ENCODE measurements around the gene AVL9. TPM values are rescaled to one million over a fixed set of nuclear protein-coding genes. Genes with fewer than 3 reads are reported as not detected.

Gene AVL9
- total and polyA plus RNA-seq, 2 donors, result 13.3 to 19.7 TPM

DNA sequence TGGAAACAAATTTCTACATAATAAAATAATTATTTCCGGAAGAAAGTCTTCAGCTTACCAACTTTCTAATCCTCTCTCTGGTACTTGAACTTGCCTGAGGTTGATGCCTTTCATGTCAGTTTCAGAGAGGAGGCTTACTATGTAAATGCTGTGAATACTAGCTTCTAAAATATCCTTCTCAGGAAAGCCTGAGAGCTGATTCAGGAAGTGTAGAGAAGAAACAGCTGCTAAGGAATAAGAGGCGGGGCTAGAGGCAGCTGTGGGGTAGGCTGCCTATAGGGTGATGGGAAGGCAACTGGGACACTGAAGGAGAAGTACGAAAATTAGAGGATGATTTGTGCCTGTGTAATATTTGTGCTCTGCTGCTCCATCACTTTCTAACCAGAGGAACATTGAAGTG is 69.3 kb downstream of the AVL9 start:
- WGBS, result 56% methylated on average over 3 of the region's 3 CpGs
- H3K9me3 ChIP-seq (ENCODE audit: control insufficient read depth in 2 of 2, insufficient read depth in 1 of 2, low read length in 1 of 2), result no peaks in the 10 kb centered on the region
- no peak for DNase-seq (ENCODE audit: low read depth in 6 of 9, low spot score in 9 of 9)
- peaks cover 13 to 29% of the 10 kb centered on the region in 2 donors for H3K36me3 ChIP-seq (ENCODE audit: control insufficient read depth in 2 of 2, insufficient read depth in 2 of 2, low read length in 1 of 2)
- H3K4me1 ChIP-seq (ENCODE audit: control insufficient read depth in 2 of 2, insufficient read depth in 2 of 2, low read length in 2 of 2), result no peaks in the 10 kb centered on the region
- no peak overlapping the region for H3K4me3 ChIP-seq (ENCODE audit: low read length in 2 of 2)
- H3K27me3 ChIP-seq (ENCODE audit: control insufficient read depth in 2 of 2, insufficient read depth in 1 of 2, low read length in 1 of 2), result no peaks in the 10 kb centered on the region
- H3K27ac ChIP-seq (ENCODE audit: low read depth in 1 of 2, low read length in 1 of 2), result no peak overlapping the region

DNA sequence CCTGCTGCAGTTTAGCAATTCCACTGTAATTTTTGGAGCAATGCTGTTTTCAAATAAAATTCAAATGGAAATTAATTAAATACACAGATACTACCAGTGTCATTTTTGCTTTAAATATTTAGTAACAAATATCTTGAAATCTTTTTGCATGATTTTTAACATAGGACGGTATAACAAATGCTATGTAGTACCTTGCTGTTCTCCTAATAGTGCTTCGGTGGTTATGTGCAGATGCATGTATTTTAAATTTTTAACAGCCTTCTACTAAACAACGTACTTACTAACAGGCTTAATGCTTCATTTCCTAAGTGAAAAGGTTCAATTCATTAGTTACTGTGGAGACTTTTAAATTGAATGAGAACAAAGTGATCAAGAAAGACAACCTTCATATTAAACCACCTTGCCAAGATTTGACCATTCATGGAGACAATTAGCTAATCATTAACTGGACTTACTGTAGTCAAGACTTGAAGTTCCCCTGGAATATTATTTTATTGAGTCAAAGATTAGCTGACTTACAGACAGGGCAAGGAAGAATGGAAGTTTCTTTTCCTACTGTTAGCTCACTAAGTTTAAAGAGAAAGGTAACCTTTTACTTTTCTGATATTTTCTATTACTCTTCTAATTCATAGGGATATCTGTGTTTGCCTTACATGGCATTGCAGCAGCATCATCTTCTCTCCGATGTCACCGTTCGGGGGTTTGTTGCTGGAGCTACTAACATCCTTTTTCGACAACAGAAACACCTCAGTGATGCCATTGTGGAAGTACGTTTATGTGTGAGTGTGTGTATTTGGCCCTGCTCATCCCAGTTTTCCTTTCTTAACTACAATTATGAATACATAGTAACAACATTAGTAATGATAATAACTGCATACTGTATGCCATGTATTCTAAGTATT is 74.3 kb downstream of the AVL9 start:
- DNase-seq (ENCODE audit: low read depth in 6 of 9, low spot score in 9 of 9), result no peak
- no peaks in the 10 kb centered on the region for H3K4me1 ChIP-seq (ENCODE audit: control insufficient read depth in 2 of 2, insufficient read depth in 2 of 2, low read length in 2 of 2)
- no peak overlapping the region for H3K27ac ChIP-seq (ENCODE audit: low read depth in 1 of 2, low read length in 1 of 2)
- no peaks in the 10 kb centered on the region for H3K9me3 ChIP-seq (ENCODE audit: control insufficient read depth in 2 of 2, insufficient read depth in 1 of 2, low read length in 1 of 2)
- no peak overlapping the region for H3K4me3 ChIP-seq (ENCODE audit: low read length in 2 of 2)
- no peaks in the 10 kb centered on the region for H3K27me3 ChIP-seq (ENCODE audit: control insufficient read depth in 2 of 2, insufficient read depth in 1 of 2, low read length in 1 of 2)
- peaks cover 10 to 31% of the 10 kb centered on the region in 2 donors for H3K36me3 ChIP-seq (ENCODE audit: control insufficient read depth in 2 of 2, insufficient read depth in 2 of 2, low read length in 1 of 2)
- WGBS, result 97% methylated on average over 8 of the region's 8 CpGs

DNA sequence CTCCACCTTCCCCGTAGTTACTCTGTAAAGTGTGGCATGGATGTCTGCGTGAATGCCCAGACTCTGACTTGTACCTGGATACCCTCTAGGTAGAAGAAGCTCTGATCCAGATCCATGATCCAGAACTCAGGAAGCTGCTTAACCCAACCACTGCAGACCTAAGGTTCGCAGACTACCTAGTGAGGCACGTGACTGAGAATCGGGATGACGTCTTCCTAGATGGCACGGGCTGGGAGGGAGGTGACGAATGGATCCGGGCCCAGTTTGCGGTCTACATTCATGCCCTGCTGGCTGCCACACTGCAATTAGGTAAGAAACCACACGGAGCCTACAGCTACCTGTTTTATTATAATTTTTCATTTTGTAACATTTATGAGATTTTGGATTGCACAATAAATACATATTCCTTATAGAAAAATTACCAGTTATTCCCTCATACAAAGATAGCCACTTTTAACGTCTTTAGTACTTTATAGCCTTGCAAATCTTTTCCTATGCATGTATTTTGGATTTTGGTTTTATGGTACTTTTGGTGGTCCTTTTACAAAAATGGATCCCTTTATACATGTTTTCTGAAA is 77.9 kb downstream of the AVL9 start:
- Histone ChIP-seq H3K27me3 (ENCODE audit: control insufficient read depth in 2 of 2, insufficient read depth in 1 of 2, low read length in 1 of 2) (no peaks in the 10 kb centered on the region), H3K36me3 (ENCODE audit: control insufficient read depth in 2 of 2, insufficient read depth in 2 of 2, low read length in 1 of 2) (peaks cover 23 to 56% of the 10 kb centered on the region in 2 donors), H3K27ac (ENCODE audit: low read depth in 1 of 2, low read length in 1 of 2) (no peak overlapping the region), H3K9me3 (ENCODE audit: control insufficient read depth in 2 of 2, insufficient read depth in 1 of 2, low read length in 1 of 2) (no peaks in the 10 kb centered on the region), H3K4me3 (ENCODE audit: low read length in 2 of 2) (no peak overlapping the region), H3K4me1 (ENCODE audit: control insufficient read depth in 2 of 2, insufficient read depth in 2 of 2, low read length in 2 of 2) (no peaks in the 10 kb centered on the region)
- 98% methylated on average over 12 of the region's 12 CpGs for WGBS
- no peak for DNase-seq (ENCODE audit: low read depth in 6 of 9, low spot score in 9 of 9)

DNA sequence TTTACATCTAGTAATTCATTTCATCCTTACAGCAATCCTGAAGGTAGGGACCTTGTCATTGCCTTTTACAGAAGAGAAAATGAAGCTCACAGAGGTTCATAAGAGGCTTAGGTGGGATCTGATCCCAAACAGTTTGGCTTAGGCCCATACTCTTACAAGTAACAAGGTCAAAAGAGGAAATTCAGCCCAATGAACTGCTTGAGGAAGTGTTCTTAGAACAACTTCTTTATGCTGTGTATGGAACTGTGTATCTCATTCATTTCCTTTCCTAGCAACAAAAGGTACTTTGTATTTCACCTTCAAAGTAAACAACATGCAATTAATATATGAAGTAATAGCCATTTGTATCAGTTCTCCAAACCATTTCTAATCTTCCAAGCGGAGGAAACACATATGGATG is 79.3 kb downstream of the AVL9 start:
- Histone ChIP-seq H3K4me1 (ENCODE audit: control insufficient read depth in 2 of 2, insufficient read depth in 2 of 2, low read length in 2 of 2) (no peaks in the 10 kb centered on the region), H3K27me3 (ENCODE audit: control insufficient read depth in 2 of 2, insufficient read depth in 1 of 2, low read length in 1 of 2) (no peaks in the 10 kb centered on the region), H3K36me3 (ENCODE audit: control insufficient read depth in 2 of 2, insufficient read depth in 2 of 2, low read length in 1 of 2) (peaks cover 24 to 58% of the 10 kb centered on the region in 2 donors), H3K9me3 (ENCODE audit: control insufficient read depth in 2 of 2, insufficient read depth in 1 of 2, low read length in 1 of 2) (no peaks in the 10 kb centered on the region), H3K4me3 (ENCODE audit: low read length in 2 of 2) (no peak overlapping the region), H3K27ac (ENCODE audit: low read depth in 1 of 2, low read length in 1 of 2) (no peak overlapping the region)
- WGBS, result 97% methylated on average over 1 of the region's 1 CpG
- no peak for DNase-seq (ENCODE audit: low read depth in 6 of 9, low spot score in 9 of 9)

DNA sequence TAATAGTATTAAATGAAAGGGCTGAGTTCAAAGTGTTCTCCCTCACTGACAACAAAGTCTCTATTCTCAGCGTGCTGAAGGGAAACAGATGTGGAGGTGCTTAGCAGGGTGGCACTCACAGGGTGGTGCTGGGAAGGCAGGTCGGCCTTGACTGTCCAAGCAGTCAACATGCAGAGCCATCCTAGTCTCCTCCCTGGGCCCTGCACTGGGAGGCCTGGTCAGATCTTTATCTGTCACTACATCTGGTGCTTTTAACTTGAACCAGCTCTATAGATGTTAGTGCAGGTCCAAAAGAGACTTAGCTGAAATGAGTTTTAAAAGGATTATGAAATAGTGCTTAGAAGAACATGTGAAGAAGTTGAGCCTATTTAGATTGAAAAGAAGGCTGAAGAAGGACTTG is 82.1 kb downstream of the AVL9 start:
- Histone ChIP-seq H3K36me3 (ENCODE audit: control insufficient read depth in 2 of 2, insufficient read depth in 2 of 2, low read length in 1 of 2) (peaks cover 22 to 74% of the 10 kb centered on the region in 2 donors), H3K27me3 (ENCODE audit: control insufficient read depth in 2 of 2, insufficient read depth in 1 of 2, low read length in 1 of 2) (no peaks in the 10 kb centered on the region), H3K4me1 (ENCODE audit: control insufficient read depth in 2 of 2, insufficient read depth in 2 of 2, low read length in 2 of 2) (no peaks in the 10 kb centered on the region), H3K4me3 (ENCODE audit: low read length in 2 of 2) (no peak overlapping the region), H3K9me3 (ENCODE audit: control insufficient read depth in 2 of 2, insufficient read depth in 1 of 2, low read length in 1 of 2) (no peaks in the 10 kb centered on the region), H3K27ac (ENCODE audit: low read depth in 1 of 2, low read length in 1 of 2) (no peak overlapping the region)
- DNase-seq (ENCODE audit: low read depth in 6 of 9, low spot score in 9 of 9), result no peak
- 92% methylated on average over 2 of the region's 2 CpGs for WGBS

DNA sequence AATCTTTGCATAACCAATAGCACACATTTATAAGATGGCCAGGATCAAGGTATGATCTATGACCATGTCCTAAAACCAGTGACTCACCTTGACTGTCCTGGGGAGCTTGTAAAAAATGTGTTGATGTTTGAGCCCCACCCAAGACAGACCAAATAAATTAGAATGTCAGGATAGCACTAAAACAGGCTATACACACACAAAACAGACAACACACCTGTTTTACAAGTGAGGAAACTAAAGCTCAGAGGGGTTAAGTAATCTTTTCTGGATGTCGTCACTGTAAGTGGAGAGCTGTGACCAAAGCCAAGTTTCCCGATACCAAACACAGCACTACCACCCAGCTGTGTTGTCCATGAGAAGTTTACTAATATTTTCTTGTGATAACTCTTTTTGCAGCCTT is 84.5 kb downstream of the AVL9 start:
- H3K4me3 ChIP-seq (ENCODE audit: low read length in 2 of 2), result no peak overlapping the region
- no peaks in the 10 kb centered on the region for H3K27me3 ChIP-seq (ENCODE audit: control insufficient read depth in 2 of 2, insufficient read depth in 1 of 2, low read length in 1 of 2)
- DNase-seq (ENCODE audit: low read depth in 6 of 9, low spot score in 9 of 9), result no peak
- no peaks in the 10 kb centered on the region for H3K4me1 ChIP-seq (ENCODE audit: control insufficient read depth in 2 of 2, insufficient read depth in 2 of 2, low read length in 2 of 2)
- H3K36me3 ChIP-seq (ENCODE audit: control insufficient read depth in 2 of 2, insufficient read depth in 2 of 2, low read length in 1 of 2), result peaks cover 26 to 80% of the 10 kb centered on the region in 2 donors
- H3K27ac ChIP-seq (ENCODE audit: low read depth in 1 of 2, low read length in 1 of 2), result no peak overlapping the region
- H3K9me3 ChIP-seq (ENCODE audit: control insufficient read depth in 2 of 2, insufficient read depth in 1 of 2, low read length in 1 of 2), result no peaks in the 10 kb centered on the region
- 97% methylated on average over 2 of the region's 2 CpGs for WGBS

DNA sequence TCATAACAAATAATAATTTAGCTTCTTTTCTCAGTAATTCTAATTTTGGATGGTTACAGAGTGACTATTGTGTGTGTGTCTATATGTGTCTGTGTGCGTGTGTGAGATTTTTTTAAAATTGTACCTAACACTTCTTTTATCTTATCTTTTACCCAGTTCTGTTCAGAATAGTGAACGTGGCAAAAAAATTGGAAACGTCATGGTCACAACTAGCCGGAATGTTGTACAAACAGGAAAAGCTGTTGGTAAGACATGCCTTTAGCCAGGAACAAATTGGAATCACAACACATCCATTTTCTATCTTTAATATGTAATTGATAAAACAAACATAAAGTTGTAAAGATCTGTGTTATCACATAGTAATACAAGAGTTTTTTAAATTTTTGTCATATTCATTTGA is 85.4 kb downstream of the AVL9 start:
- WGBS, result 98% methylated on average over 4 of the region's 4 CpGs
- no peak overlapping the region for H3K27ac ChIP-seq (ENCODE audit: low read depth in 1 of 2, low read length in 1 of 2)
- peaks cover 28 to 81% of the 10 kb centered on the region in 2 donors for H3K36me3 ChIP-seq (ENCODE audit: control insufficient read depth in 2 of 2, insufficient read depth in 2 of 2, low read length in 1 of 2)
- no peaks in the 10 kb centered on the region for H3K9me3 ChIP-seq (ENCODE audit: control insufficient read depth in 2 of 2, insufficient read depth in 1 of 2, low read length in 1 of 2)
- no peaks in the 10 kb centered on the region for H3K4me1 ChIP-seq (ENCODE audit: control insufficient read depth in 2 of 2, insufficient read depth in 2 of 2, low read length in 2 of 2)
- DNase-seq (ENCODE audit: low read depth in 6 of 9, low spot score in 9 of 9), result no peak
- no peaks in the 10 kb centered on the region for H3K27me3 ChIP-seq (ENCODE audit: control insufficient read depth in 2 of 2, insufficient read depth in 1 of 2, low read length in 1 of 2)
- no peak overlapping the region for H3K4me3 ChIP-seq (ENCODE audit: low read length in 2 of 2)

DNA sequence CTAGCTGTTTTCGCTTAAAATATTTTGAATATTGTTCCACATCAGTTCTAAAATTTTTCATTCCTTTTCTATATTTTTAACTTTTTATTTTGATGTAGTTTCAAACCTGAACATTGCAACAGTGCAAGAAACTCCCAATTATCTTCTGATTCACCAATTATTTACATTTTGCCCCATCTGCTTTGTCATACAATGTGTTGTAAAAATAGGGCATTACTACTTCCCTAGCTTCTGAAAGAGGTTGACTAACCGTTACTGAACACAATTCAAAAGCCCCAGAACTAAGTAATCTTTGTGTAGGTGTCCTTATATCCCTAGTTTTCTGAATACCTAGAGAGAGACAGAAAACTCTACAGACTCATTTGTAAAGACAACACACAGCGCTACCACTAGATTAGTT is 86.7 kb downstream of the AVL9 start:
- peaks cover 20 to 81% of the 10 kb centered on the region in 2 donors for H3K36me3 ChIP-seq (ENCODE audit: control insufficient read depth in 2 of 2, insufficient read depth in 2 of 2, low read length in 1 of 2)
- no peaks in the 10 kb centered on the region for H3K9me3 ChIP-seq (ENCODE audit: control insufficient read depth in 2 of 2, insufficient read depth in 1 of 2, low read length in 1 of 2)
- no peak overlapping the region for H3K4me3 ChIP-seq (ENCODE audit: low read length in 2 of 2)
- no peaks in the 10 kb centered on the region for H3K4me1 ChIP-seq (ENCODE audit: control insufficient read depth in 2 of 2, insufficient read depth in 2 of 2, low read length in 2 of 2)
- H3K27me3 ChIP-seq (ENCODE audit: control insufficient read depth in 2 of 2, insufficient read depth in 1 of 2, low read length in 1 of 2), result no peaks in the 10 kb centered on the region
- DNase-seq (ENCODE audit: low read depth in 6 of 9, low spot score in 9 of 9), result no peak
- 81% methylated on average over 3 of the region's 3 CpGs for WGBS
- no peak overlapping the region for H3K27ac ChIP-seq (ENCODE audit: low read depth in 1 of 2, low read length in 1 of 2)

DNA sequence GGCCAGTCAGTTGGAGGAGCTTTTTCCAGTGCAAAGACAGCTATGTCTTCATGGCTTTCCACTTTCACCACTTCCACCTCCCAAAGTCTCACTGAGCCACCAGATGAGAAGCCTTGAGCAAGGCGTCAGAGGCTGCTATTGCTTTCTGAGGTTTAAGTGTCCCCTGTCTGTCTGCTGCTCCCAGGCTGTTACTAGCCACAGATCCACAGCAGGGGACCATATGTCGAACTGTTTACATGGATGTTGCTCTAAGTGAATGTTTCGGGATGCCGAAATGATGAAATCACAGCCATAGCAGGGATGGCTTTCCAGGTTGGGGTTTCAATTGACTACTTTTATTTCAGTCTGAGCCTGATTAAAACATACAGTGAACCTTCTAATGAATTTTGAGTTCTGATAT is 88.5 kb downstream of the AVL9 start:
- WGBS, result 98% methylated on average over 4 of the region's 4 CpGs
- H3K4me1 ChIP-seq (ENCODE audit: control insufficient read depth in 2 of 2, insufficient read depth in 2 of 2, low read length in 2 of 2), result no peaks in the 10 kb centered on the region
- H3K36me3 ChIP-seq (ENCODE audit: control insufficient read depth in 2 of 2, insufficient read depth in 2 of 2, low read length in 1 of 2), result peaks cover 19 to 69% of the 10 kb centered on the region in 2 donors

More for the DNA sequence above, 88.5 kb downstream of the AVL9 start:
- Histone ChIP-seq H3K27ac (ENCODE audit: low read depth in 1 of 2, low read length in 1 of 2) (no peak overlapping the region), H3K27me3 (ENCODE audit: control insufficient read depth in 2 of 2, insufficient read depth in 1 of 2, low read length in 1 of 2) (no peaks in the 10 kb centered on the region), H3K4me3 (ENCODE audit: low read length in 2 of 2) (no peak overlapping the region), H3K9me3 (ENCODE audit: control insufficient read depth in 2 of 2, insufficient read depth in 1 of 2, low read length in 1 of 2) (no peaks in the 10 kb centered on the region)
- no peak for DNase-seq (ENCODE audit: low read depth in 6 of 9, low spot score in 9 of 9)
